ENCODE measurements around the gene DLG2. TPM values are rescaled to one million over a fixed set of nuclear protein-coding genes. Genes with fewer than 3 reads are reported as not detected.

DLG2 gene
- total RNA-seq, 3 donors from 2014 or later: 4.3 to 12.3 (median 6.9) TPM

DNA sequence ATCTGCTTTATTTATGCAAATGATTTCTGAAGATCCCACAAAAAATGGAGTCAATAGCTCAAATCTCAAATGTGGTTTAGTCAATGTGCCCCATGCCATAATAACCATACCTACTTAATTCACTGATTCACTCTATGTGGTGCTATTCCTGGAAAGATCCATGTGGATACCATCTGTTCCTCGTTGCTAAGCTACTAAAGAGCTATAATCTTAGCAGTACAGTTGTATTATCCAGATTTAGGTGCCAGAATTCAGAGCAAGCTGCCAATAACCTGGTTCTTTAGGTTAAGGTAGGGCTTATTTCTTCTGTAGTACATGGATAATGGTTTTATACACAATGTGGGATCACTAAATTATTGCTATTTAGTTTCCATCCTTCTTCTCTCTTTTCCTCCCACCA, 1366.3 kb downstream of the DLG2 start:
- no peaks in the 10 kb centered on the region for H3K36me3 ChIP-seq
- intact Hi-C loops (cut with DNase I; ENCODE audit: low total_unique reads): no loop called here

DNA sequence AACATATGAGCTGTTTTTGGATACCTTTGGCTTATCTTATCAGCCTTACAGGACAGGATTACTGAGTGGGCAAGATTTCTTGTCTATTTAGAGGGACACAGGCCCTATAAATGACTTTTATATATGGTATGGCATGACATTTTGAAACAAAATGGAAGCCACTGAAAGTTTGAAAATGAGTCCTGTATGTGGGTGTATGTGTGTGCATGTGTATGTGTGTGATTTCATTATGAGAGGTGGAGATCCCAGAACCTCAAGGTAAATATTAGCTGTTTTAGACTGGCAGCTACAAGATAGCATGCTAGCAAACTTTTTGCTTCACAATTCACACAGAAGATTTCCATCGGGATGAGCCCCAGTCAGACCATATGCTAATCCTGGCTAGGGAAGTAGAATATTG, 1370.5 kb downstream of the DLG2 start:
- intact Hi-C loops (cut with DNase I; ENCODE audit: low total_unique reads): no loop called here
- Histone ChIP-seq H3K9me3 (no peaks in the 10 kb centered on the region), H3K4me1 (no peaks in the 10 kb centered on the region), H3K36me3 (no peaks in the 10 kb centered on the region), H3K27me3 (no peaks in the 10 kb centered on the region), H3K4me3 (no peak overlapping the region), H3K27ac (no peak overlapping the region)
- no peak for DNase-seq (ENCODE audit: low spot score in 2 of 2)
- TF ChIP-seq, protein P1, sequence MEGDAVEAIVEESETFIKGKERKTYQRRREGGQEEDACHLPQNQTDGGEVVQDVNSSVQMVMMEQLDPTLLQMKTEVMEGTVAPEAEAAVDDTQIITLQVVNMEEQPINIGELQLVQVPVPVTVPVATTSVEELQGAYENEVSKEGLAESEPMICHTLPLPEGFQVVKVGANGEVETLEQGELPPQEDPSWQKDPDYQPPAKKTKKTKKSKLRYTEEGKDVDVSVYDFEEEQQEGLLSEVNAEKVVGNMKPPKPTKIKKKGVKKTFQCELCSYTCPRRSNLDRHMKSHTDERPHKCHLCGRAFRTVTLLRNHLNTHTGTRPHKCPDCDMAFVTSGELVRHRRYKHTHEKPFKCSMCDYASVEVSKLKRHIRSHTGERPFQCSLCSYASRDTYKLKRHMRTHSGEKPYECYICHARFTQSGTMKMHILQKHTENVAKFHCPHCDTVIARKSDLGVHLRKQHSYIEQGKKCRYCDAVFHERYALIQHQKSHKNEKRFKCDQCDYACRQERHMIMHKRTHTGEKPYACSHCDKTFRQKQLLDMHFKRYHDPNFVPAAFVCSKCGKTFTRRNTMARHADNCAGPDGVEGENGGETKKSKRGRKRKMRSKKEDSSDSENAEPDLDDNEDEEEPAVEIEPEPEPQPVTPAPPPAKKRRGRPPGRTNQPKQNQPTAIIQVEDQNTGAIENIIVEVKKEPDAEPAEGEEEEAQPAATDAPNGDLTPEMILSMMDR (IDR thresholded peaks at IDR 0.05): no peak
- no peak for TF ChIP-seq POLR2AphosphoS5 (IDR thresholded peaks at IDR 0.05)
- TF ChIP-seq POLR2A (IDR thresholded peaks at IDR 0.05): no peak

More for the DNA sequence above, 1366.3 kb downstream of the DLG2 start:
- Histone ChIP-seq H3K27me3 (no peaks in the 10 kb centered on the region), H3K27ac (no peak overlapping the region), H3K4me1 (no peaks in the 10 kb centered on the region), H3K4me3 (no peak overlapping the region), H3K9me3 (no peaks in the 10 kb centered on the region)
- no peak for DNase-seq (ENCODE audit: low spot score in 2 of 2)
- TF ChIP-seq POLR2AphosphoS5 (IDR thresholded peaks at IDR 0.05) (no peak), POLR2A (IDR thresholded peaks at IDR 0.05) (no peak)
- TF ChIP-seq, protein P1 (IDR thresholded peaks at IDR 0.05): no peak

DNA sequence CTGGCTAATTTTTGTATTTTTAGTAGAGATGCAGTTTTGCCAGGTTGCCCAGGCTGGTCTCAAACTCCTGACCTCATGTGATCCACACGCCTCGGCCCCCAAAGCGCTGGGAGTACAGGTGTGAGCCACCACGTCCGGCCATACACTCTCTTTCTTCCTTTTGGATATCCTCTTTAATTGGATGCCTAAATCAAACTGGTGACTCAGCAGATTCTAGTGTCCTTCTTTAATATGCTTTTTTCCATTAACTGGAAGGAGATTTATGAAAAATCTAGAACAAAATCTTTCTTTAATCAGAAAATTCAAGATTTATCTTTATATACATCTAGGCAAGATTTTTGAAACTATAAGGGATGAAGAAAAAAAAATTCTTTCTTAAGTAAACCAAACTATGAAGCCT, 1371.7 kb downstream of the DLG2 start:
- Histone ChIP-seq H3K27me3 (no peaks in the 10 kb centered on the region), H3K36me3 (no peaks in the 10 kb centered on the region), H3K9me3 (no peaks in the 10 kb centered on the region), H3K4me3 (no peak overlapping the region), H3K4me1 (no peaks in the 10 kb centered on the region), H3K27ac (no peak overlapping the region)
- TF ChIP-seq POLR2AphosphoS5 (IDR thresholded peaks at IDR 0.05) (no peak), POLR2A (IDR thresholded peaks at IDR 0.05) (no peak)
- TF ChIP-seq, protein P1 (IDR thresholded peaks at IDR 0.05): no peak
- intact Hi-C loops (cut with DNase I; ENCODE audit: low total_unique reads): no loop called here
- DNase-seq (ENCODE audit: low spot score in 2 of 2): no peak

DNA sequence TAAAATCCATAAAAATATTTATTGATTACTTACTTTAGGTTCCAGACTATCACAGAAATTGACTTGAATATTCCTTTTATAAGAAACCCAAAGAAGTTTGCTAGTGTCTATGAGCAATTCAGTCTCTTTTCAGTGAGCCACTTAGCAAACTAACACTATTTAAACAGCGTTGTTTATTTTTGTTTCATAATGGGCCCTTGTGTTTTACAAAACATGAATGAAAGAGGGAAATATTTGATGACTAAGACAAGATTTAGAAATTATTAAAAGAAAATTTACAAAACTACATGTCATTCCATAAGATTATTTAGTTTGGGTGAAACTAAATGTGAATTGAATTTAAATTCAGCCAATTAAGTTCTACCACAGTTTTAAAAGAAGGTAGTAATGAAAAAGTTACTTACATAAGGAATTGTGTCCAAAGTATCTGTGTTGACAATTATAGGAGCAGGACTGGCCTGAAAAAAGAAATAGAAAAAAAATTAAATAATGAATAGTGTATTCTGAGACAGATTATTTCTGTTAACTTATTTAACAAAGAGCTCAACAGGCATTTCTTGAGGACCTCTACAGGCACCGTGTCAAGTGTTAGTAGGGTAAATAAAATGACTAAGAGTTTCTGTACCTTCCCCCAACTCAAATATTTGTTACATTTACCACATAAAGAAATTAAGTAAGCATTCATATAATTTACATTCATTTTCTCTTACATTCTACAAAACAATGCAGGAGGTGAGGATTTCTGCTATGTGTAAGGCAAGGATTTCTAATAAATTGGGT, 1376.1 kb downstream of the DLG2 start:
- H3K4me1 ChIP-seq: no peaks in the 10 kb centered on the region
- TF ChIP-seq, protein P1 (IDR thresholded peaks at IDR 0.05): no peak
- TF ChIP-seq POLR2AphosphoS5 (IDR thresholded peaks at IDR 0.05) (no peak), POLR2A (IDR thresholded peaks at IDR 0.05) (no peak)
- H3K27me3 ChIP-seq: no peaks in the 10 kb centered on the region
- H3K36me3 ChIP-seq: no peaks in the 10 kb centered on the region
- intact Hi-C loops (cut with DNase I; ENCODE audit: low total_unique reads): no loop called here
- H3K4me3 ChIP-seq: no peak overlapping the region
- H3K27ac ChIP-seq: no peak overlapping the region
- DNase-seq (ENCODE audit: low spot score in 2 of 2): no peak
- no peaks in the 10 kb centered on the region for H3K9me3 ChIP-seq

DNA sequence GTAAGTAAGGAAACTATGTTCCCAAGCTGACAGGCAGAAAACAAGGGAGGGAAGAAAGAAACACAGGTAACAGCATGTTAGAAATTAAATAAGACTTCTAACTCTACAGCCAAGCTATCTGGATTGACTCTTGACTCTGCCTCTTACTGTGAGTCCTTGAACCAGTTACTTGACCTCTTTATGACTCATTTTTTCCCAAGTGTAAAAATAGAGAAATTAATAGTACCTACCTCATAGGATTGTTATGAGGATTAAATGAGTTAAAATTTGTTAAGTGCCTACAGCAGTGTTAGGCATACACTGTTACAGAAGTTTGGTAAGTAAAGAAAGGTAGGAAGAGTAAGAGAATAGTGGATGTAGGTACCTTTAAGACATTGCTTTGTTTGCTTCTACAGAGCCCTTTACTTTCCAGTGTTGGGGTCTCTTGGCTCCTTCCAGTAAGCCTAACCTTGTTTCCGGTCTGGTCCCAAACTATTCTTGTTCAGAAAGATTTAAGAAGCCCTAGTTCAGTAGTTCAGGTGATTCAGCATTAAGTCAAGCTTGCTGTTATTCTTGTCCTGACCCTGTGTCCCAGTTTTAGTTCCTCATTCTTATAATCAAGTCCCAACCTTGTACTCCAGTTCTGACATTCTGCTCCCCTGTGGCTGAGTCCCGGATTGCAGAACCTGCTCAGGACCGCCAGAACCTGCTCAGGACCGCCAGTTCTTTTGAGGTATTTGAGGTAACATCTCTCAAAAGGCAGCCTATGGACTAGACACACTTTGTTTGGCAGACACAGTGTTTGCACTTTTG, 1377.6 kb downstream of the DLG2 start:
- Histone ChIP-seq H3K4me1 (no peaks in the 10 kb centered on the region), H3K9me3 (no peaks in the 10 kb centered on the region), H3K36me3 (no peaks in the 10 kb centered on the region), H3K4me3 (no peak overlapping the region), H3K27ac (no peak overlapping the region), H3K27me3 (no peaks in the 10 kb centered on the region)
- DNase-seq (ENCODE audit: low spot score in 2 of 2): no peak
- TF ChIP-seq, protein P1 (IDR thresholded peaks at IDR 0.05): no peak
- TF ChIP-seq POLR2AphosphoS5 (IDR thresholded peaks at IDR 0.05): no peak
- no peak for TF ChIP-seq POLR2A (IDR thresholded peaks at IDR 0.05)
- intact Hi-C loops (cut with DNase I; ENCODE audit: low total_unique reads): no loop called here
